K562 (cell line): ENCODE data around the gene HSF4. TPM values are rescaled to one million over a fixed set of nuclear protein-coding genes. Genes with fewer than 3 reads are reported as not detected.
A peak's percentile ranks its signal among the peaks of the same experiment; 100 is the strongest.

Experiments used
- ATAC-seq: fragments of 200-7000 bp; cut with Tn5 transposase; 3 replicates; pipeline ENCODE4 v1.9.1; 2020; ENCODE audit warnings: moderate library complexity
- BruUV-seq: library from RNA; stranded (reverse); fragments of 400-500 nt; replicated peaks from 2 replicates; lab custom pipeline; 2021; lab: Mats Ljungman, UMichigan
- CTCF ChIA-PET: fragments of 300-600 bp; formaldehyde crosslinking; extraction: SDS; loops from one replicate; lab custom pipeline; 2021; ENCODE audit warnings: low intra/inter-chr PET ratio; lab: Yijun Ruan, JAX
- POLR2A ChIA-PET: fragments of 300-600, 350-650 bp; sonication (Branson Sonifier 250); formaldehyde crosslinking; extraction: SDS; loops from one replicate; lab custom pipeline; 2021; ENCODE audit warnings: antibody characterized with exemption, inconsistent platforms; lab: Yijun Ruan, JAX
- DNase-seq, 4 experiments: peaks; one replicate each; pipeline versions ENCODE4 v3.0.0 to v3.0.0-alpha.2; 2011 to 2018; ENCODE audit warnings: low spot score in 3 of 4, mixed read lengths in 3 of 4; ENCODE audit errors: extremely low read depth in 1 of 4
- FAIRE-seq: peaks from 2 replicates; lab custom pipeline; 2011; peaks lifted over from hg19 to GRCh38; lab: Jason Lieb, UNC
- H2AFZ ChIP-seq: 2 replicates; pipeline ENCODE4 v1.6.0; 2011; ENCODE audit warnings: low read depth, low read length, control low read depth, inconsistent platforms
- H3K27ac ChIP-seq: fragments of 200-600 bp; 3 replicates; pipeline ENCODE4 v1.8.0; 2011; ENCODE audit warnings: low read depth, mild to moderate bottlenecking, control low read depth, inconsistent platforms, low read length, moderate library complexity, mixed read lengths; ENCODE audit errors: extremely low read depth
- H3K27me3 ChIP-seq, 2 experiments: fragments of 300-600 bp in 1 of 2; 2 replicates in 1 of 2; 3 replicates in 1 of 2; pipeline versions ENCODE4 v1.6.0 to v1.8.0; 2011; ENCODE audit warnings: inconsistent platforms in 2 of 2, low read length in 2 of 2, mild to moderate bottlenecking in 1 of 2, mixed read lengths in 1 of 2, moderate library complexity in 1 of 2; ENCODE audit not compliant: control insufficient read depth in 2 of 2, insufficient read depth in 2 of 2
- H3K36me3 ChIP-seq: fragments of 300-600 bp; 3 replicates; pipeline ENCODE4 v1.8.0; 2011; ENCODE audit warnings: mild to moderate bottlenecking, low read length, inconsistent platforms; ENCODE audit not compliant: control insufficient read depth, insufficient read depth
- H3K4me1 ChIP-seq, 2 experiments: fragments of 200-600 bp in 1 of 2; replicated peaks in 1 of 2; 2 replicates in 1 of 2; 3 replicates in 1 of 2; pipeline versions ENCODE4 v1.5.1 to v1.8.0; 2011; ENCODE audit warnings: inconsistent platforms in 2 of 2, low read length in 2 of 2, mild to moderate bottlenecking in 1 of 2, mixed read lengths in 1 of 2, moderate library complexity in 1 of 2; ENCODE audit not compliant: control insufficient read depth in 2 of 2, insufficient read depth in 2 of 2
- H3K4me2 ChIP-seq: 2 replicates; pipeline ENCODE4 v1.6.1; 2011; ENCODE audit warnings: low read length, control low read depth, inconsistent platforms, mixed read lengths; ENCODE audit not compliant: insufficient read depth
- H3K4me3 ChIP-seq: fragments of 200-600 bp; sonication (generic), shearing (Covaris generic); 2 replicates; pipeline ENCODE4 v1.5.1; 2016; ENCODE audit warnings: control low read depth, inconsistent platforms
- H3K79me2 ChIP-seq: fragments of 200-600 bp; 3 replicates; pipeline ENCODE4 v1.8.0; 2011; ENCODE audit warnings: low read length, inconsistent platforms; ENCODE audit not compliant: control insufficient read depth, insufficient read depth
- H3K9ac ChIP-seq, 2 experiments: 2 replicates each; pipeline versions ENCODE4 v1.6.0 to v1.6.1; 2011; ENCODE audit warnings: low read depth in 2 of 2, low read length in 2 of 2, control low read depth in 1 of 2, inconsistent platforms in 1 of 2, mild to moderate bottlenecking in 1 of 2, mixed read lengths in 1 of 2; ENCODE audit not compliant: insufficient read depth in 1 of 2
- H3K9me1 ChIP-seq: one replicate; pipeline ENCODE4 v1.6.0; 2011; ENCODE audit warnings: inconsistent platforms, mild to moderate bottlenecking, low read length, moderate library complexity; ENCODE audit not compliant: control insufficient read depth, insufficient read depth
- H3K9me3 ChIP-seq: replicated peaks from 2 replicates; pipeline ENCODE4 v1.5.1; 2011; ENCODE audit warnings: low read depth, low read length, inconsistent platforms; ENCODE audit not compliant: control insufficient read depth, insufficient read depth
- H4K20me1 ChIP-seq: replicated peaks from 2 replicates; pipeline ENCODE4 v1.6.1; 2011; ENCODE audit warnings: low read length, inconsistent platforms, mixed read lengths; ENCODE audit not compliant: control insufficient read depth, insufficient read depth
- NONO ChIP-seq, 2 experiments: fragments of 200-400 bp in 1 of 2; fragments of 450-650 bp in 1 of 2; formaldehyde crosslinking in 1 of 2; IDR thresholded peaks; 2 replicates each; pipeline ENCODE4 v1.6.1; 2017; ENCODE audit warnings: low read depth in 2 of 2, mild to moderate bottlenecking in 2 of 2, moderate library complexity in 2 of 2, low read length in 1 of 2
- PCBP1 ChIP-seq: fragments of 200-400 bp; formaldehyde crosslinking; IDR thresholded peaks from 2 replicates; pipeline ENCODE4 v1.6.1; 2018; ENCODE audit warnings: mild to moderate bottlenecking, low read depth, low read length; ENCODE audit not compliant: poor library complexity, severe bottlenecking
- POLR2G ChIP-seq: fragments of 200-400 bp; formaldehyde crosslinking; IDR thresholded peaks from 2 replicates; pipeline ENCODE4 v1.6.1; 2017; ENCODE audit warnings: low read depth, mild to moderate bottlenecking, antibody characterized with exemption, low read length, moderate library complexity
- RBM22 ChIP-seq: fragments of 200-400 bp; formaldehyde crosslinking; IDR thresholded peaks from 2 replicates; pipeline ENCODE4 v1.6.1; 2018; ENCODE audit warnings: low read length, low read depth; ENCODE audit not compliant: poor library complexity, severe bottlenecking
- TSHZ1 ChIP-seq: fragments of 250-450 bp; sonication (Bioruptor Pico); IDR thresholded peaks from 2 replicates; pipeline ENCODE4 v1.4.0; 2020; ENCODE audit warnings: mild to moderate bottlenecking, moderate library complexity
- ZFP30 ChIP-seq: fragments of 250-450 bp; sonication (Bioruptor Pico); IDR thresholded peaks from 2 replicates; pipeline ENCODE4 v1.8.0; 2022; ENCODE audit warnings: moderate library complexity, mild to moderate bottlenecking, inconsistent platforms, borderline replicate concordance
- ZNF23 ChIP-seq: fragments of 250-450 bp; sonication (Bioruptor Pico); IDR thresholded peaks from 2 replicates; pipeline ENCODE4 v1.4.0; 2020; ENCODE audit warnings: mild to moderate bottlenecking
- WGBS: fragments of 100-300 bp; shearing (Covaris generic); methylation state at CpG from one replicate; pipeline ENCODE4 v1.1.6; 2016; ENCODE audit warnings: low coverage, mixed read lengths; ENCODE audit not compliant: insufficient coverage; ENCODE audit errors: missing lambda C conversion rate; 5-methylcytosine and 5-hydroxymethylcytosine counted together
- in situ Hi-C: fragments of 300-500 bp; cut with MboI; formaldehyde crosslinking; loops from 4 replicates; pipeline ENCODE4 v1.15.0; 2018; ENCODE audit warnings: inconsistent platforms, mixed read lengths
- intact Hi-C: fragments of 100-400 bp; cut with micrococcal nuclease; formaldehyde crosslinking; loops from 2 replicates; pipeline ENCODE4 v1.14.2; 2022
- polyA plus RNA-seq, 8 experiments: library from polyadenylated mRNA; depleted of rRNA in 4 of 8; stranded (reverse) in 5 of 8; unstranded in 3 of 8; fragments of >200 nt; fragmentation: Nextera tagmentation in 2 of 8; fragmentation: Illumina TruSeq in 1 of 8; extraction: Ambion mirVana in 2 of 8; extraction: Trizol in 1 of 8; gene quantifications; 2 replicates each; pipeline versions ENCODE4 v1.2.1 to v1.2.3, GENCODE V29; 2011 to 2014; ENCODE audit warnings: inconsistent platforms in 1 of 8, missing spikeins in 1 of 8
- total RNA-seq, 7 experiments: library from RNA; depleted of rRNA in 6 of 7; stranded (reverse); fragments of >200 nt in 6 of 7; fragmentation: Illumina TruSeq in 2 of 7; extraction: Trizol in 2 of 7; gene quantifications; 2 replicates each; pipeline versions ENCODE4 v1.2.1 to v1.2.3, GENCODE V29; 2011 to 2021; ENCODE audit warnings: low replicate concordance in 1 of 7
- TF ChIP-seq, protein P1 (sequence below): sonication (generic); formaldehyde crosslinking; IDR thresholded peaks from 2 replicates; pipeline ENCODE4 v1.8.1; 2023; ENCODE audit warnings: mild to moderate bottlenecking, missing genetic modification reagents
- TF ChIP-seq, protein P2 (sequence below): fragments of 450-650 bp; IDR thresholded peaks from 2 replicates; pipeline ENCODE4 v1.6.1; 2016; ENCODE audit warnings: borderline replicate concordance

Gene HSF4
- total and polyA plus RNA-seq, 9 of the 15 experiments (the other 6 are each of a cell fraction or from before 2014, with no cell fraction given): 0.50 to 35.4 (median 8.8) TPM; not detected in 1

DNA sequence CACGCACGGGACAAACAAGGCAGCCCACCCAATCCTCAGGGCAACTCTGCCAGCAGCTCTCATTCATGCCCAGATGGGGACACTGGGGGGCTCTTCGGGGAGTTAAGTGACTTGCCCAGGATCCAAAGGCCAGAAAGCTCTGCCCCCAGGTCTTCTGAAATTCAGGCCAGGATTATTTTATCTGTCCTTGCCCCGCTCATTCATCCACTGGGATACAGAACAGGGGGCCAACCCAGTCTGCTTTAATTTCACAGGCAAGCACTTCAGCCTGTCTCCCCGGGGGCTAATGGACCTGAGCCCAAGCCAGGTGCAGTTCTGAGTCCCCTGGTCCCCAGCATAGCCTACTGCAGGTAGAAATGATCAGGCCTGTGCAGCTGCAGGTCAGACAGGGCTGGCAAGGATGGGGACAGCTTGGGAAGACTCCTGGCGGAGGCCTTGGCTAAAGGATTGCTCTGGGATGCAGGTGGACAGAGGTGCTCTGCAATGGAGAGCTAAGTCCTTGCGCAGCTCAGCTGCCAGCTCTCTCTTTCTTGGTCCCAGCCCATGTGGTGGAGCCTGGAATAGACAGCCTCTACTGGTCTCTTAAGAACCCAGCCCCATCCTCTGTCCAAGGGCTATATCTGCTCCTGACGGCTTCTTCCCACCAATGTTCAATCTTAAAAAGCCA, 13.0 kb upstream of the HSF4 start (continued):
- TF ChIP-seq TSHZ1 (CRISPR knock-in tag): no peak
- no peak for TF ChIP-seq ZNF23 (CRISPR knock-in tag)
- no peak for TF ChIP-seq NONO (IDR thresholded peaks at IDR 0.05; ENCODE audit: low read depth in 2 of 2, low read length in 1 of 2)

GRCh38 chr16:67154578-67155294, 9.8 kb upstream of the HSF4 start:
- in situ Hi-C loops: loop anchor here (5.0 to 25.0 kb wide), 2 partner anchors 137 to 192 kb away; partner anchors contain the start of gene CES3
- intact Hi-C loops: loop anchor here (1.0 to 5.0 kb wide), 2 partner anchors 136 to 177 kb away; no protein-coding TSS in a partner anchor
- Histone ChIP-seq H3K4me1 (peaks cover 16 to 53% of the 10 kb centered on the region in 2 experiments), H2AFZ (no peak overlapping the region), H3K79me2 (peaks cover 11% of the 10 kb centered on the region), H3K9ac (peak overlapping the region in 1 of 2 experiments; percentile 78; a peak in 2 of 4 replicates), H3K4me2 (peak overlapping the region; percentile 65; the same call in 1 of the 2 replicates), H3K9me3 (no peaks in the 10 kb centered on the region), H3K36me3 (no peaks in the 10 kb centered on the region; the same call in 2 of the 3 replicates), H3K4me3 (no peak overlapping the region), H3K27me3 (no peaks in the 10 kb centered on the region), H4K20me1 (peaks cover 16% of the 10 kb centered on the region), H3K9me1 (no peaks in the 10 kb centered on the region), H3K27ac (no peak overlapping the region)
- BruUV-seq: no TSS peak
- DNase-seq (no peak), FAIRE-seq (no peak), ATAC-seq (no peak)
- WGBS: 57% methylated on average over 21 of the region's 61 CpGs
- ChIA-PET CTCF (interaction anchor here (0.6 to 3.2 kb wide), 9 partner anchors 15 to 218 kb away, joined by 3 to 29 read pairs (median 3); no protein-coding TSS in a partner anchor), POLR2A (interaction anchor here (0.6 to 1.3 kb wide), 7 partner anchors 20 to 371 kb away, joined by 3 read pairs; no protein-coding TSS in a partner anchor)
- TF ChIP-seq RBM22 (peak; percentile 2), ZFP30 (CRISPR knock-in tag) (no peak), POLR2G (peak; percentile 29; the same call in 1 of the 2 replicates), PCBP1 (peak; percentile 37)
- TF ChIP-seq, protein P1, sequence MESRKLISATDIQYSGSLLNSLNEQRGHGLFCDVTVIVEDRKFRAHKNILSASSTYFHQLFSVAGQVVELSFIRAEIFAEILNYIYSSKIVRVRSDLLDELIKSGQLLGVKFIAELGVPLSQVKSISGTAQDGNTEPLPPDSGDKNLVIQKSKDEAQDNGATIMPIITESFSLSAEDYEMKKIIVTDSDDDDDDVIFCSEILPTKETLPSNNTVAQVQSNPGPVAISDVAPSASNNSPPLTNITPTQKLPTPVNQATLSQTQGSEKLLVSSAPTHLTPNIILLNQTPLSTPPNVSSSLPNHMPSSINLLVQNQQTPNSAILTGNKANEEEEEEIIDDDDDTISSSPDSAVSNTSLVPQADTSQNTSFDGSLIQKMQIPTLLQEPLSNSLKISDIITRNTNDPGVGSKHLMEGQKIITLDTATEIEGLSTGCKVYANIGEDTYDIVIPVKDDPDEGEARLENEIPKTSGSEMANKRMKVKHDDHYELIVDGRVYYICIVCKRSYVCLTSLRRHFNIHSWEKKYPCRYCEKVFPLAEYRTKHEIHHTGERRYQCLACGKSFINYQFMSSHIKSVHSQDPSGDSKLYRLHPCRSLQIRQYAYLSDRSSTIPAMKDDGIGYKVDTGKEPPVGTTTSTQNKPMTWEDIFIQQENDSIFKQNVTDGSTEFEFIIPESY (CRISPR knock-in tag): peak; percentile 78
- TF ChIP-seq, protein P2, sequence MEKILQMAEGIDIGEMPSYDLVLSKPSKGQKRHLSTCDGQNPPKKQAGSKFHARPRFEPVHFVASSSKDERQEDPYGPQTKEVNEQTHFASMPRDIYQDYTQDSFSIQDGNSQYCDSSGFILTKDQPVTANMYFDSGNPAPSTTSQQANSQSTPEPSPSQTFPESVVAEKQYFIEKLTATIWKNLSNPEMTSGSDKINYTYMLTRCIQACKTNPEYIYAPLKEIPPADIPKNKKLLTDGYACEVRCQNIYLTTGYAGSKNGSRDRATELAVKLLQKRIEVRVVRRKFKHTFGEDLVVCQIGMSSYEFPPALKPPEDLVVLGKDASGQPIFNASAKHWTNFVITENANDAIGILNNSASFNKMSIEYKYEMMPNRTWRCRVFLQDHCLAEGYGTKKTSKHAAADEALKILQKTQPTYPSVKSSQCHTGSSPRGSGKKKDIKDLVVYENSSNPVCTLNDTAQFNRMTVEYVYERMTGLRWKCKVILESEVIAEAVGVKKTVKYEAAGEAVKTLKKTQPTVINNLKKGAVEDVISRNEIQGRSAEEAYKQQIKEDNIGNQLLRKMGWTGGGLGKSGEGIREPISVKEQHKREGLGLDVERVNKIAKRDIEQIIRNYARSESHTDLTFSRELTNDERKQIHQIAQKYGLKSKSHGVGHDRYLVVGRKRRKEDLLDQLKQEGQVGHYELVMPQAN: no peak
